ENCODE data around the gene TMEM254.

GRCh38 chr10:80104066-80104926 is 25.8 kb downstream of the TMEM254 start:
- TF ChIP-seq PATZ1 (tag by site-specific recombination; IDR thresholded peaks at IDR 0.05) (no peak), CTCF (tag by site-specific recombination; IDR thresholded peaks at IDR 0.05) (no peak), ATF2 (tag by site-specific recombination; IDR thresholded peaks at IDR 0.05; ENCODE audit: low read depth) (no peak), KLF17 (tag by site-specific recombination; IDR thresholded peaks at IDR 0.05) (no peak), ZNF792 (tag by site-specific recombination; IDR thresholded peaks at IDR 0.05) (no peak), ZEB2 (tag by site-specific recombination; IDR thresholded peaks at IDR 0.05) (no peak), TCF7L2 (IDR thresholded peaks at IDR 0.05; ENCODE audit: borderline replicate concordance, low read depth, low read length) (no peak)

All from HEK293 (cell line).